ENCODE data around the gene TULP3. TPM values are rescaled to one million over a fixed set of nuclear protein-coding genes. Genes with fewer than 3 reads are reported as not detected.

Gene TULP3
- total RNA-seq, 1 experiment from 2014 or later, result 54.6 TPM

GRCh38 chr12:2844786-2845185, 45.9 kb upstream of the TULP3 start:
- Histone ChIP-seq H3F3A (ENCODE audit: insufficient read depth, low read depth) (no peaks in the 10 kb centered on the region; the same call in 1 of the 2 replicates), H3K9me2 (ENCODE audit: insufficient read depth) (no peaks in the 10 kb centered on the region), H3K4me3 (no peak overlapping the region), H3K9me3 (ENCODE audit: insufficient read depth, low read depth) (no peaks in the 10 kb centered on the region), H3K36me3 (ENCODE audit: low read depth) (no peaks in the 10 kb centered on the region), H3K4me1 (replicated peaks; ENCODE audit: insufficient read depth) (no peaks in the 10 kb centered on the region), H3K27ac (no peak overlapping the region), H3K27me3 (ENCODE audit: insufficient read depth, low read depth) (no peaks in the 10 kb centered on the region), H2AFZ (no peak overlapping the region), H3K4me2 (no peak overlapping the region), H4K20me1 (ENCODE audit: insufficient read depth) (no peaks in the 10 kb centered on the region), H3K79me2 (ENCODE audit: low read depth) (no peaks in the 10 kb centered on the region)
- CTCF ChIA-PET, result interaction anchor here (0.6 kb wide), 1 partner anchor 478 kb away, joined by 3 read pairs; no protein-coding TSS in a partner anchor
- intact Hi-C loops (cut with micrococcal nuclease; ENCODE audit: unreplicated experiment), result no loop called here
- no TSS peak for BruUV-seq (replicated peaks)
- POLR2A ChIA-PET (ENCODE audit: unreplicated experiment), result interaction anchor here (0.6 kb wide), 1 partner anchor 18 kb away, joined by 3 read pairs; no protein-coding TSS in a partner anchor
- TF ChIP-seq EZH2 (IDR thresholded peaks at IDR 0.05; ENCODE audit: low read depth) (no peak), CTCF (conservative IDR thresholded peaks at IDR 0.05) (no peak)
- DNase-seq, result no peak

GRCh38 chr12:2845280-2845679, 45.4 kb upstream of the TULP3 start:
- H3K9me3 ChIP-seq (ENCODE audit: insufficient read depth, low read depth), result no peaks in the 10 kb centered on the region
- POLR2A ChIA-PET (ENCODE audit: unreplicated experiment), result interaction anchor here (0.6 kb wide), 1 partner anchor 17 kb away, joined by 3 read pairs; no protein-coding TSS in a partner anchor
- no peaks in the 10 kb centered on the region for H3K79me2 ChIP-seq (ENCODE audit: low read depth)
- no peak overlapping the region for H3K4me2 ChIP-seq
- H3K27ac ChIP-seq, result no peak overlapping the region
- H2AFZ ChIP-seq, result no peak overlapping the region
- no peaks in the 10 kb centered on the region for H3K9me2 ChIP-seq (ENCODE audit: insufficient read depth)
- no peaks in the 10 kb centered on the region for H4K20me1 ChIP-seq (ENCODE audit: insufficient read depth)
- no peak overlapping the region for H3K4me3 ChIP-seq
- no peaks in the 10 kb centered on the region for H3K27me3 ChIP-seq (ENCODE audit: insufficient read depth, low read depth)
- DNase-seq, result no peak
- no peaks in the 10 kb centered on the region for H3K4me1 ChIP-seq (replicated peaks; ENCODE audit: insufficient read depth)
- H3K36me3 ChIP-seq (ENCODE audit: low read depth), result no peaks in the 10 kb centered on the region
- intact Hi-C loops (cut with micrococcal nuclease; ENCODE audit: unreplicated experiment), result no loop called here
- BruUV-seq (replicated peaks), result no TSS peak
- CTCF ChIA-PET, result interaction anchor here (0.6 kb wide), 2 partner anchors 156 to 478 kb away, joined by 3 to 5 read pairs; no protein-coding TSS in a partner anchor
- no peak for TF ChIP-seq EZH2 (IDR thresholded peaks at IDR 0.05; ENCODE audit: low read depth)
- H3F3A ChIP-seq (ENCODE audit: insufficient read depth, low read depth), result no peaks in the 10 kb centered on the region; the same call in 1 of the 2 replicates

GRCh38 chr12:2851931-2852330, 38.8 kb upstream of the TULP3 start:
- Histone ChIP-seq H3K4me1 (replicated peaks; ENCODE audit: insufficient read depth) (no peaks in the 10 kb centered on the region), H3K9me2 (ENCODE audit: insufficient read depth) (no peaks in the 10 kb centered on the region), H3K36me3 (ENCODE audit: low read depth) (no peaks in the 10 kb centered on the region), H4K20me1 (ENCODE audit: insufficient read depth) (no peaks in the 10 kb centered on the region), H2AFZ (no peak overlapping the region), H3K79me2 (ENCODE audit: low read depth) (no peaks in the 10 kb centered on the region), H3F3A (ENCODE audit: insufficient read depth, low read depth) (0 out of 2 replicates have a peak, but pooled peaks cover 2% of the 10 kb centered on the region), H3K4me2 (no peak overlapping the region), H3K27me3 (ENCODE audit: insufficient read depth, low read depth) (no peaks in the 10 kb centered on the region), H3K4me3 (no peak overlapping the region), H3K9me3 (ENCODE audit: insufficient read depth, low read depth) (no peaks in the 10 kb centered on the region), H3K27ac (no peak overlapping the region)
- no TSS peak for BruUV-seq (replicated peaks)
- POLR2A ChIA-PET (ENCODE audit: unreplicated experiment), result interaction anchor here (0.6 kb wide), 1 partner anchor 40 kb away, joined by 5 read pairs; no protein-coding TSS in a partner anchor
- TF ChIP-seq CTCF (conservative IDR thresholded peaks at IDR 0.05) (no peak), EZH2 (IDR thresholded peaks at IDR 0.05; ENCODE audit: low read depth) (no peak)
- intact Hi-C loops (cut with micrococcal nuclease; ENCODE audit: unreplicated experiment), result no loop called here
- CTCF ChIA-PET, result interaction anchor here (0.6 to 0.7 kb wide), 2 partner anchors 12 to 110 kb away, joined by 3 read pairs; no protein-coding TSS in a partner anchor
- no peak for DNase-seq

Measured in PC-9 (cell line).